ENCODE data around the gene KLK10. TPM values are rescaled to one million over a fixed set of nuclear protein-coding genes. Genes with fewer than 3 reads are reported as not detected.

Gene KLK10, protein sequence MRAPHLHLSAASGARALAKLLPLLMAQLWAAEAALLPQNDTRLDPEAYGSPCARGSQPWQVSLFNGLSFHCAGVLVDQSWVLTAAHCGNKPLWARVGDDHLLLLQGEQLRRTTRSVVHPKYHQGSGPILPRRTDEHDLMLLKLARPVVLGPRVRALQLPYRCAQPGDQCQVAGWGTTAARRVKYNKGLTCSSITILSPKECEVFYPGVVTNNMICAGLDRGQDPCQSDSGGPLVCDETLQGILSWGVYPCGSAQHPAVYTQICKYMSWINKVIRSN
- total RNA-seq (2014; rRNA removed; shearing (Covaris generic)) (not detected in 2 replicates), polyA plus RNA-seq (2016; fragmentation: Nextera tagmentation; extraction: Ambion mirVana) (not detected in 2 replicates)

GRCh38 chr19:51019544-51019925 lies at the start of gene KLK10:
Gene KLK10 (minus strand): TSS chr19:51019709. CDS start chr19:51019130, 579 bp downstream.
- Histone ChIP-seq H3K4me2 (ENCODE audit: unreplicated experiment) (no peak within 1 kb of the TSS), H2AFZ (no peak within 1 kb of the TSS), H3K4me1 (ENCODE audit: insufficient read depth) (no peaks in the 10 kb centered on the region), H3K27me3 (replicated peaks; ENCODE audit: insufficient read depth) (peaks cover 44% of the 10 kb centered on the region), H3K79me2 (ENCODE audit: insufficient read depth) (no peaks in the 10 kb centered on the region), H3K4me3 (no peak within 1 kb of the TSS), H3K27ac (no peak within 1 kb of the TSS), H3F3A (ENCODE audit: insufficient read depth) (0 out of 2 replicates have a peak, but pooled peaks cover 6% of the 10 kb centered on the region), H3K9me2 (ENCODE audit: insufficient read depth) (no peaks in the 10 kb centered on the region), H3K9ac (no peak within 1 kb of the TSS), H3K36me3 (ENCODE audit: low read depth) (no peaks in the 10 kb centered on the region), H3K9me3 (ENCODE audit: low read depth) (no peaks in the 10 kb centered on the region), H4K20me1 (ENCODE audit: insufficient read depth) (no peaks in the 10 kb centered on the region)
- no peak for DNase-seq
- 1% methylated on average over 7 to 12 of the region's 14 CpGs for WGBS, 2 experiments (ENCODE audit: low coverage in 1 of 2, low lambda C conversion rate in 2 of 2, missing lambda C conversion rate in 2 of 2)
- TF ChIP-seq EZH2 (IDR thresholded peaks at IDR 0.05; ENCODE audit: insufficient read depth, poor library complexity, severe bottlenecking) (no peak), EZH2phosphoT487 (IDR thresholded peaks at IDR 0.05; ENCODE audit: insufficient read depth, low read depth) (no peak)
- in situ Hi-C loops (cut with MboI): no loop called here

DNA sequence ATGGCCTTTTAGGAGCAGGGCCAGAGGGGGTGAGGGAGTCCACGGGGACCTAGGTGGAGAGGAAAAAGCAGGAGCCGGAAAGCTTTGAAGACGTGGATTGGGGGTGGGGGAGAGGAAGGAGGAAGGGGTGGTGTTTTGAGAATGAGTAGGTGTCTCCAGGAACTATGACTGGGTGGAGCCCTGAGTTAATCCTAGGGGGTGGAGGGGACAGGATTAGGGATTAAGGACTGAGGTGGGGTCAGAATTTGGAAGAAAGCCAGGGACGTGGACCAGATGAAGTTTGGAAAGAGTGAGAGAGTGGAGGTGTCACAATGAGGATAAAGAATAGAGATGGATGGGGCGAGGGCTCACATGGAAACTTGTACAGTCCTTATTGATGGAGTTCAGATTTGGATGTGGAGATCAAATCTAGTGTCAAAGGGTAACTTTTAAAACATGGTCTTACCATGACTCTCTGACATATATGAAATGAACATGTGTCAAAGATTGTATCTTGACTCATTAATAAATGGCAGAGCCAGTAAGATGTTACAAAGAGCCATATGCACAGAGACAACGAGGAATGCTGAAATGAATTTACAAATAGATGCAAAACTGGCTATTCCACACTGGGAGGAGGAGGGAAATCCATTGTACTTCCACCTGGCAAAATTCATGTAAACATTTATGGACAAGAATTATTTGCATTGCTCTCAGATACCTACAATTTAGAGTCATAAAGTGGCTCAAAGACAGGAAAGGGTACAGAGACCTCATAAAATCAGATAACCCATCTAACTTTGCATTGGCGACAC lies 47.1 kb upstream of the KLK10 start:
- H2AFZ ChIP-seq: no peak overlapping the region
- WGBS, 2 experiments (ENCODE audit: low coverage in 1 of 2, low lambda C conversion rate in 2 of 2, missing lambda C conversion rate in 2 of 2): 34 to 37% methylated on average over 7 of the region's 7 CpGs
- H3K4me2 ChIP-seq (ENCODE audit: unreplicated experiment): no peak overlapping the region
- H3K27me3 ChIP-seq (replicated peaks; ENCODE audit: insufficient read depth): no peaks in the 10 kb centered on the region
- H3K4me3 ChIP-seq: no peak overlapping the region
- no peak overlapping the region for H3K27ac ChIP-seq
- H3K9me3 ChIP-seq (ENCODE audit: low read depth): no peaks in the 10 kb centered on the region
- no peak overlapping the region for H3K9ac ChIP-seq
- no peaks in the 10 kb centered on the region for H3F3A ChIP-seq (ENCODE audit: insufficient read depth)
- H3K9me2 ChIP-seq (ENCODE audit: insufficient read depth): no peaks in the 10 kb centered on the region
- TF ChIP-seq EZH2 (IDR thresholded peaks at IDR 0.05; ENCODE audit: insufficient read depth, poor library complexity, severe bottlenecking) (no peak), EZH2phosphoT487 (IDR thresholded peaks at IDR 0.05; ENCODE audit: insufficient read depth, low read depth) (no peak)
- H3K36me3 ChIP-seq (ENCODE audit: low read depth): no peaks in the 10 kb centered on the region
- in situ Hi-C loops (cut with MboI): no loop called here
- no peaks in the 10 kb centered on the region for H3K4me1 ChIP-seq (ENCODE audit: insufficient read depth)
- no peaks in the 10 kb centered on the region for H4K20me1 ChIP-seq (ENCODE audit: insufficient read depth)
- no peaks in the 10 kb centered on the region for H3K79me2 ChIP-seq (ENCODE audit: insufficient read depth)
- no peak for DNase-seq

DNA sequence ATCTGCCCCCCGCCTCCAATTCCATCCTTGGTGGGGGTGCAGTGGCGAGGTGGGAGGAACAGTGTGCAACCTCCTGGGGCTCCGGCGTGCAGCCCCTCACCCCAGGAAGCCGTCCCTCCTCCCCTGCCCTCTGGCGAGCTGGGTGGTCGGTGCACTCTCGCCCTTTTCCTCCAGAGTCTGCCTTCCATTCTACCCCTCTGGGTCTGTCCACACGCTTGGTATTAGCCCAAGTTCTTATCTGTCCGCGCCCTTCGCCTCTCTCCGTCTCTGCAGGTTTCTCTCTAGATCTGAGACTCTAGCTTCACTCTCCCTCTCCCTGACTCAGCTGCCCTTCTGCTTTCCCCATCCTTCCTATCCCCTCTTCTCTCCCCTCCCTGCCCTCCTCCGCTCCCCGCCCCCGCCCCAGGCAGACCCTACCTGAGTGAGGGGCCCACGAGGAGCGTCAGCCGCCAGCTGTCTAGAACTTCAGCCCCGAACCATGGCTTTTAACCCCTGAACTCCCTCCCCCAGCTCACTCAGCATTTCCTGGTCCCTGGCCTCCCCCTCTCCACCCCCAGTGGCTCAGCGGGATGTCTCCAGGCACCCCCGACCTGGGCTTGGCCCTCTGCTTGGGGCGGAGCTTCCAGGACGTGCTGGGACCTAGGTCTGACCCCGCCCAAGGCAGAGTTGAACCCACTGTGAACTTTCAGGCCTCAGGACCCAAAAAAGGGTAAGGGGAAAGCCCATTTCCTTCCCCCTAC lies 45.9 kb upstream of the KLK10 start:
- TF ChIP-seq EZH2phosphoT487 (IDR thresholded peaks at IDR 0.05; ENCODE audit: insufficient read depth, low read depth): no peak
- no peak for TF ChIP-seq EZH2 (IDR thresholded peaks at IDR 0.05; ENCODE audit: insufficient read depth, poor library complexity, severe bottlenecking)
- H3K9ac ChIP-seq: no peak overlapping the region
- no peaks in the 10 kb centered on the region for H3K79me2 ChIP-seq (ENCODE audit: insufficient read depth)
- no peaks in the 10 kb centered on the region for H3K36me3 ChIP-seq (ENCODE audit: low read depth)
- WGBS, 2 experiments (ENCODE audit: low coverage in 1 of 2, low lambda C conversion rate in 2 of 2, missing lambda C conversion rate in 2 of 2): 3 to 5% methylated on average over 20 to 25 of the region's 25 CpGs
- H3K4me2 ChIP-seq (ENCODE audit: unreplicated experiment): no peak overlapping the region
- H3K4me3 ChIP-seq: no peak overlapping the region
- no peak for DNase-seq
- no peaks in the 10 kb centered on the region for H3K9me3 ChIP-seq (ENCODE audit: low read depth)
- in situ Hi-C loops (cut with MboI): no loop called here
- H3K27ac ChIP-seq: no peak overlapping the region
- H3K4me1 ChIP-seq (ENCODE audit: insufficient read depth): no peaks in the 10 kb centered on the region
- H3F3A ChIP-seq (ENCODE audit: insufficient read depth): no peaks in the 10 kb centered on the region
- no peaks in the 10 kb centered on the region for H3K27me3 ChIP-seq (replicated peaks; ENCODE audit: insufficient read depth)
- H2AFZ ChIP-seq: 0 out of 2 replicates have a peak overlapping the region, but pooled peaks have one; percentile 45
- no peaks in the 10 kb centered on the region for H3K9me2 ChIP-seq (ENCODE audit: insufficient read depth)
- H4K20me1 ChIP-seq (ENCODE audit: insufficient read depth): no peaks in the 10 kb centered on the region

DNA sequence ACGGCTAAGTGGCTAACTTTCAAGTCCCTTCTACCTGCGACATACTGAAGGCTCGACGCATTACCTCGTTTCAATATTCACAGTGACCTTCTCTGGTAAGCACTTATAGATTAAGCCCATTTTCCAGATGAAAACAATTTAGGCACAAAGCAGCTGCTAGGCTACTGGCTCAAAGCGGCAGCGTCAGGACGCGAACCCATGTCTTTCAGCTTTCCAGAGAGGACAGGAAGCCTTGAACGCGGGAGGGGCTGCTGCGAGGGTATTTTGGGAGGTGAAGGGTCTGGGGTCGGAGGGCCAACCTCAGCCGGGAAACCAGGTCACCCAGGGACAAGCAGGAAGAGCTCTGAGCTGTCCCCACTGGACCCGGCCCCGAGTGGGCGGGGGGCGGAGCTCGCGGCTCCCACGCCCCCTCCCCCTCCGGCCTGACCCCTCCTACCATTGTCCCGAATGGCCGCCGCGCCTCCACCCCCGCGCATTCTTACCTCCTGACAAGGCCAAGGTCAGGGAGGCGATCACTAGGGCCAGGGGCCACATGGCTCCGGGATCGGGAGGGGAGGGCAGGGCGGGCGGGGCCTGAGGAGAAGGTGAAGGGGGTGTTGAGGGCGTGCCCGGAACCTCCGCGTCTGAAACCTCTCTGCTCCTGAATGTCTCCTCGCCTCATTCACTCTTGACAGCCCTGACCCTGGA lies 45.2 kb upstream of the KLK10 start, which contains the start of gene KLK13:
Gene KLK13 (minus strand): TSS at position 559 of the 687 bp plus-strand sequence. CDS start 25 bp downstream, at position 534.
- Histone ChIP-seq H3K9ac (no peak within 1 kb of the TSS), H3K4me1 (ENCODE audit: insufficient read depth) (no peaks in the 10 kb centered on the region), H3K79me2 (ENCODE audit: insufficient read depth) (no peaks in the 10 kb centered on the region), H4K20me1 (ENCODE audit: insufficient read depth) (no peaks in the 10 kb centered on the region), H3K36me3 (ENCODE audit: low read depth) (no peaks in the 10 kb centered on the region), H3K4me2 (ENCODE audit: unreplicated experiment) (no peak within 1 kb of the TSS), H3K9me2 (ENCODE audit: insufficient read depth) (no peaks in the 10 kb centered on the region), H3K27ac (no peak within 1 kb of the TSS), H2AFZ (peak within 1 kb of the TSS; percentile 45), H3K27me3 (replicated peaks; ENCODE audit: insufficient read depth) (no peaks in the 10 kb centered on the region), H3K4me3 (peak within 1 kb of the TSS; percentile 37; the same call in 1 of the 2 replicates), H3K9me3 (ENCODE audit: low read depth) (no peaks in the 10 kb centered on the region), H3F3A (ENCODE audit: insufficient read depth) (no peaks in the 10 kb centered on the region)
- DNase-seq: peak; percentile 18
- TF ChIP-seq EZH2 (IDR thresholded peaks at IDR 0.05; ENCODE audit: insufficient read depth, poor library complexity, severe bottlenecking) (no peak), EZH2phosphoT487 (IDR thresholded peaks at IDR 0.05; ENCODE audit: insufficient read depth, low read depth) (no peak)
- in situ Hi-C loops (cut with MboI): no loop called here
- 12 to 29% methylated on average over 16 to 38 of the region's 38 CpGs for WGBS, 2 experiments (ENCODE audit: low coverage in 1 of 2, low lambda C conversion rate in 2 of 2, missing lambda C conversion rate in 2 of 2)
